ENCODE measurements around the gene TRMT2A. TPM values are rescaled to one million over a fixed set of nuclear protein-coding genes. Genes with fewer than 3 reads are reported as not detected.
"Not testable (repeated sequence)": the region's sequence is repeated elsewhere in the genome, so short reads cannot be mapped to it uniquely, and the experiment has no call there.

TRMT2A gene
- total and polyA plus RNA-seq, 10 of the 15 experiments (the other 5 are each of a cell fraction or from before 2014, with no cell fraction given) = 0.29 to 97.0 (median 57.9) TPM

DNA sequence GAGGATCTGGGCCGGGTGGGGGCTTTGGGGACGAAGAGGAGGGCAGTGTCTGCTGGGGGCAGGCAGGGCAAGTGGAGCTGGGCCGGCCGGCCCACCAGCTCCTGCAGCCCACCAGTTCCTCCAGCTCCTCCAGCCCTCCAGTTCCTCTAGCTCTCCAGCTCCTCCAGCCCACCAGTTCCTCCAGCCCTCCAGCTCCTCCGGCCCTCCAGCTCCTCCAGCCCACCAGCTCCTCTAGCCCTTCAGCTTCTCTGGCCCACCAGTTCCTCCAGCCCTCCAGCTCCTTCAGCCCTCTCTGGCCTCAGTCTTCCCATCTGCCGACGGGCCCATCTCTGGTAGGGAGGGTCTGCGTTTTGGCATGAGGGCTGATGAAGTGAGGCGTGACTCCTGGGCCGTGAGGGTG is 43.0 kb upstream of the TRMT2A start:
- no peaks in the 10 kb centered on the region for H4K20me1 ChIP-seq (ENCODE audit: control insufficient read depth, insufficient read depth)
- no peaks in the 10 kb centered on the region for H3K4me1 ChIP-seq (ENCODE audit: control insufficient read depth, insufficient read depth, low read length)
- FAIRE-seq (no peak), DNase-seq (ENCODE audit: low read depth, low spot score) (no peak), ATAC-seq (no peak)
- no peaks in the 10 kb centered on the region for H3K9me3 ChIP-seq (replicated peaks; ENCODE audit: control insufficient read depth, insufficient read depth, low read length)
- WGBS (ENCODE audit: insufficient coverage, insufficient replicate concordance, low lambda C conversion rate, missing lambda C conversion rate) = 27% methylated on average over 10 of the region's 10 CpGs
- ChIA-PET RAD21 (ENCODE audit: unreplicated experiment) (interaction anchor here (0.6 to 1.3 kb wide), 4 partner anchors 34 to 109 kb away, joined by 3 to 4 read pairs (median 3); no protein-coding TSS in a partner anchor), CTCF (interaction anchor here (1.2 kb wide), 1 partner anchor 79 kb away, joined by 10 read pairs; no protein-coding TSS in a partner anchor), POLR2A (no interaction called here), SMC1A (ENCODE audit: uncharacterized antibody, unreplicated experiment) (interaction anchor here (1.4 kb wide), 1 partner anchor 78 kb away, joined by 4 read pairs; no protein-coding TSS in a partner anchor)
- H3K4me3 ChIP-seq = no peak overlapping the region
- H3K27ac ChIP-seq (ENCODE audit: control insufficient read depth, insufficient read depth) = no peak overlapping the region
- no peak overlapping the region for H3K4me2 ChIP-seq (ENCODE audit: control insufficient read depth, insufficient read depth)
- no peak overlapping the region for H2AFZ ChIP-seq (ENCODE audit: control insufficient read depth, low read depth, low read length)
- TF ChIP-seq, protein P1, sequence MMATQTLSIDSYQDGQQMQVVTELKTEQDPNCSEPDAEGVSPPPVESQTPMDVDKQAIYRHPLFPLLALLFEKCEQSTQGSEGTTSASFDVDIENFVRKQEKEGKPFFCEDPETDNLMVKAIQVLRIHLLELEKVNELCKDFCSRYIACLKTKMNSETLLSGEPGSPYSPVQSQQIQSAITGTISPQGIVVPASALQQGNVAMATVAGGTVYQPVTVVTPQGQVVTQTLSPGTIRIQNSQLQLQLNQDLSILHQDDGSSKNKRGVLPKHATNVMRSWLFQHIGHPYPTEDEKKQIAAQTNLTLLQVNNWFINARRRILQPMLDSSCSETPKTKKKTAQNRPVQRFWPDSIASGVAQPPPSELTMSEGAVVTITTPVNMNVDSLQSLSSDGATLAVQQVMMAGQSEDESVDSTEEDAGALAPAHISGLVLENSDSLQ (IDR thresholded peaks at IDR 0.05) = no peak
- H3K27me3 ChIP-seq (replicated peaks in 1 of 2; ENCODE audit: control insufficient read depth in 2 of 2, insufficient read depth in 2 of 2, low read length in 1 of 2) = peaks cover 1 to 2% of the 10 kb centered on the region in 2 experiments; a peak in 3 of 4 replicates
- intact Hi-C loops (cut with micrococcal nuclease; ENCODE audit: unreplicated experiment) = no loop called here
- no peaks in the 10 kb centered on the region for H3K36me3 ChIP-seq (ENCODE audit: control insufficient read depth in 2 of 2, insufficient read depth in 2 of 2, low read length in 1 of 2)
- no peak overlapping the region for H3K9ac ChIP-seq (ENCODE audit: control insufficient read depth, insufficient read depth, low read length)
- BruUV-seq (replicated peaks) = no TSS peak
- in situ Hi-C loops (cut with MboI) = no loop called here
- no peaks in the 10 kb centered on the region for H3K79me2 ChIP-seq (ENCODE audit: control insufficient read depth, insufficient read depth, low read length)

DNA sequence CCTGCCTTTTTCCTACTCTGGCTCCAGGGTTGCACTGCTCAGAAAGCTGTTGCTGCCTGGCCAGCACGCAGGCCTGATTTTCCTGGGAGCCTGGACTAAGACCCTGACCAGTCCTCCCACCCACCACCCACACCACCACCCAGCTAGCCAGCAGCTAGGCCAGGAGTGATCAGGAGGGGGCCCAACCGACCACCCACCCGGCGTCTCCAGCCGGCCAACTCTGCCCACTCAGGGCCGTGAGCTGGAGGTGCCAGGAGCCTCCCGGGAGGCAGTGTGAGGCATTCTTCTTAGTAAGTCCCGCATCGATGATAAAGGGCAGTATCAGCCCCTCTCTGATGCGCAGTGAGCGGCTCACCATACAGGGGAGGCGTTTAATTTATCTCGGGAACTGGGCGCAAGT is 42.5 kb upstream of the TRMT2A start:
- in situ Hi-C loops (cut with MboI) (loop anchor here (10.0 kb wide), 2 partner anchors 105 to 135 kb away; partner anchors contain the start of gene RTN4R), intact Hi-C loops (cut with micrococcal nuclease; ENCODE audit: unreplicated experiment) (loop anchor here (5.0 kb wide), 4 partner anchors 78 to 338 kb away; partner anchors contain the start of genes KLHL22 and RTN4R)
- H3K4me2 ChIP-seq (ENCODE audit: control insufficient read depth, insufficient read depth); ATAC-seq; POLR2A ChIA-PET; H3K4me1 ChIP-seq (ENCODE audit: control insufficient read depth, insufficient read depth, low read length); FAIRE-seq; H3K79me2 ChIP-seq (ENCODE audit: control insufficient read depth, insufficient read depth, low read length); DNase-seq (ENCODE audit: low read depth, low spot score); H3K27me3 ChIP-seq (replicated peaks in 1 of 2; ENCODE audit: control insufficient read depth in 2 of 2, insufficient read depth in 2 of 2, low read length in 1 of 2); H3K9ac ChIP-seq (ENCODE audit: control insufficient read depth, insufficient read depth, low read length); H3K27ac ChIP-seq (ENCODE audit: control insufficient read depth, insufficient read depth); H2AFZ ChIP-seq (ENCODE audit: control insufficient read depth, low read depth, low read length); H4K20me1 ChIP-seq (ENCODE audit: control insufficient read depth, insufficient read depth); BruUV-seq (replicated peaks); H3K4me3 ChIP-seq; H3K36me3 ChIP-seq (ENCODE audit: control insufficient read depth in 2 of 2, insufficient read depth in 2 of 2, low read length in 1 of 2); H3K9me3 ChIP-seq (replicated peaks; ENCODE audit: control insufficient read depth, insufficient read depth, low read length): not testable (repeated sequence)
- SMC1A ChIA-PET (ENCODE audit: uncharacterized antibody, unreplicated experiment) = interaction anchor here (1.4 kb wide), 1 partner anchor 78 kb away, joined by 4 read pairs; no protein-coding TSS in a partner anchor
- CTCF ChIA-PET = interaction anchor here (1.2 kb wide), 1 partner anchor 79 kb away, joined by 10 read pairs; no protein-coding TSS in a partner anchor
- RAD21 ChIA-PET (ENCODE audit: unreplicated experiment) = interaction anchor here (0.6 to 1.3 kb wide), 4 partner anchors 34 to 110 kb away, joined by 3 to 4 read pairs (median 3); no protein-coding TSS in a partner anchor
- 64% methylated on average over 9 of the region's 14 CpGs for WGBS (ENCODE audit: insufficient coverage, insufficient replicate concordance, low lambda C conversion rate, missing lambda C conversion rate)

Measured in GM12878 (cell line).